ENCODE data around the gene RRAD. TPM values are rescaled to one million over a fixed set of nuclear protein-coding genes. Genes with fewer than 3 reads are reported as not detected.

The RRAD gene
- total RNA-seq, 1 donor, result 0.72 TPM

DNA sequence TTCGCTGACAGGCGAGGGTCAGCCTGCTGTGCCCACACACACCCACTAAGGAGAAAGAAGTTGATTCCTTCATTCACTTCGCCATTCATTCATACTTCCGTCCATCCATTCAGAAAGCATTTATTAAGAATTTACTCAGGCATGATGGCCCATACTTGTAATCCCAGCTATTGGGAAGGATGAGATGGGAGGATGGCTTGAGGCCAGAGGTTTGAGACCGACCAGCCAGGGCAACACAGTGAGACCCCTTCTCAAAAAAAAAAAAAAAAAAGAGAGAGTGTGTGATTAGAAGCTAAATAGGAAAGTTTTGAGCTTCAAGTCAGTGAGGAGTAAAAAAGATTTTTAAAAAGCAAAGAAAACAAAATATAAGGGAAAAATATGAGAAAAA is 18.7 kb upstream of the RRAD start:
- no peak for DNase-seq (ENCODE audit: low read depth)
- no peak overlapping the region for H3K4me3 ChIP-seq (ENCODE audit: low read depth, low read length)
- TF ChIP-seq, protein P1, sequence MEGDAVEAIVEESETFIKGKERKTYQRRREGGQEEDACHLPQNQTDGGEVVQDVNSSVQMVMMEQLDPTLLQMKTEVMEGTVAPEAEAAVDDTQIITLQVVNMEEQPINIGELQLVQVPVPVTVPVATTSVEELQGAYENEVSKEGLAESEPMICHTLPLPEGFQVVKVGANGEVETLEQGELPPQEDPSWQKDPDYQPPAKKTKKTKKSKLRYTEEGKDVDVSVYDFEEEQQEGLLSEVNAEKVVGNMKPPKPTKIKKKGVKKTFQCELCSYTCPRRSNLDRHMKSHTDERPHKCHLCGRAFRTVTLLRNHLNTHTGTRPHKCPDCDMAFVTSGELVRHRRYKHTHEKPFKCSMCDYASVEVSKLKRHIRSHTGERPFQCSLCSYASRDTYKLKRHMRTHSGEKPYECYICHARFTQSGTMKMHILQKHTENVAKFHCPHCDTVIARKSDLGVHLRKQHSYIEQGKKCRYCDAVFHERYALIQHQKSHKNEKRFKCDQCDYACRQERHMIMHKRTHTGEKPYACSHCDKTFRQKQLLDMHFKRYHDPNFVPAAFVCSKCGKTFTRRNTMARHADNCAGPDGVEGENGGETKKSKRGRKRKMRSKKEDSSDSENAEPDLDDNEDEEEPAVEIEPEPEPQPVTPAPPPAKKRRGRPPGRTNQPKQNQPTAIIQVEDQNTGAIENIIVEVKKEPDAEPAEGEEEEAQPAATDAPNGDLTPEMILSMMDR (IDR thresholded peaks at IDR 0.05; ENCODE audit: insufficient read depth, low read length), result no peak

DNA sequence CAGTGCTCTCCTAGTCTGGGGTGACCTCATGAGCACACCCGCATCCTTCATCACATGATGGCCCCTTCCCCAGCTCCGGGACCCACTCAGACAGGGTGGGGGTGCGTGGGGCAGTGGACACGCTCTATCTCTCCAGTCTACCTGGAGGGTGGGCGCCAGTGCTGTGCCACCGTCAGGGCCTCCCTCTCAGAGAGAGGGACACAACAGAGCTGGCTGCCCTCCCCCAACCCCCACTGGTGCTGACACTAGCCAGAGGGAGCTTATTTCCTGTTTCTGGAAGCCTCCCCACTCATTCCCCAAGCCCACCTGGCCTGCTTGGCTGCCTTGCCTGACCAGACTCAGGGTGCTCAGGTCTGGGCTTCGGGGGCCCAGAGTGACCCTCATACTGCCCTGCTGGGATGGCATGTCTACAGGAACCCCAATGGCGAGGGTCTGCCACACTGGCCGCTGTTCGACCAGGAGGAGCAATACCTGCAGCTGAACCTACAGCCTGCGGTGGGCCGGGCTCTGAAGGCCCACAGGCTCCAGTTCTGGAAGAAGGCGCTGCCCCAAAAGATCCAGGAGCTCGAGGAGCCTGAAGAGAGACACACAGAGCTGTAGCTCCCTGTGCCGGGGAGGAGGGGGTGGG is 18.2 kb upstream of the RRAD start:
- H3K4me3 ChIP-seq (ENCODE audit: low read depth, low read length), result no peak overlapping the region
- no peak for DNase-seq (ENCODE audit: low read depth)
- TF ChIP-seq, protein P1 (IDR thresholded peaks at IDR 0.05; ENCODE audit: insufficient read depth, low read length), result no peak

DNA sequence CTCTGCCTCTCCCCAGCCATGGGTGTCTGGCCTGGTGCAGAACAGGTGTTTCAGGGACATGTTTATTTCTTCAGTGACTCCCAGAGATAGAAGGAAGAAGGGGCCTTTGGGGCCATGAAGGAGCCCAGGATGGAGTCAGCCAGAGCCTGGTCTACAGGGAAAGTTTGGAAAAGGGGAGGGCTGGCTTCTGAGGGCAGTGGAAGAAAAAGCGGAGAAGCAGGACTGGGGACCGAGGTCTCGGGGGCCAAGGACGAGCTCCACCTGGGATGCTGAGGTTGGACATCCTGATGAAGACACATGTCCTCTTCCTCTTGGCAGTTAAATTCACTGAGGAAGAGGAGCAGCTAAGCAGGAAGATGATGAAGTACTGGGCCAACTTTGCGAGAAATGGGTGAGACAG is 17.6 kb upstream of the RRAD start:
- no peak overlapping the region for H3K4me3 ChIP-seq (ENCODE audit: low read depth, low read length)
- TF ChIP-seq, protein P1 (IDR thresholded peaks at IDR 0.05; ENCODE audit: insufficient read depth, low read length), result no peak
- DNase-seq (ENCODE audit: low read depth), result no peak

DNA sequence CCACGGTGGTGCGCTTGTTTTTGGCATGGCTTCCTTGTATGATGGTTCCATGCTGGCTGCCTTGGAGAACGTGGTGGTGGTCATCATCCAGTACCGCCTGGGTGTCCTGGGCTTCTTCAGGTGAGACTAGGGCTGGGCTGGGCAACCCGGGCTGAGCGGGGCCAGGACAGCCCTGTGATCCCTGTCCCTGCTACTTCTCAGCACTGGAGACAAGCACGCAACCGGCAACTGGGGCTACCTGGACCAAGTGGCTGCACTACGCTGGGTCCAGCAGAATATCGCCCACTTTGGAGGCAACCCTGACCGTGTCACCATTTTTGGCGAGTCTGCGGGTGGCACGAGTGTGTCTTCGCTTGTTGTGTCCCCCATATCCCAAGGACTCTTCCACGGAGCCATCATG is 14.9 kb upstream of the RRAD start:
- TF ChIP-seq, protein P1 (IDR thresholded peaks at IDR 0.05; ENCODE audit: insufficient read depth, low read length), result no peak
- no peak overlapping the region for H3K4me3 ChIP-seq (ENCODE audit: low read depth, low read length)
- no peak for DNase-seq (ENCODE audit: low read depth)

DNA sequence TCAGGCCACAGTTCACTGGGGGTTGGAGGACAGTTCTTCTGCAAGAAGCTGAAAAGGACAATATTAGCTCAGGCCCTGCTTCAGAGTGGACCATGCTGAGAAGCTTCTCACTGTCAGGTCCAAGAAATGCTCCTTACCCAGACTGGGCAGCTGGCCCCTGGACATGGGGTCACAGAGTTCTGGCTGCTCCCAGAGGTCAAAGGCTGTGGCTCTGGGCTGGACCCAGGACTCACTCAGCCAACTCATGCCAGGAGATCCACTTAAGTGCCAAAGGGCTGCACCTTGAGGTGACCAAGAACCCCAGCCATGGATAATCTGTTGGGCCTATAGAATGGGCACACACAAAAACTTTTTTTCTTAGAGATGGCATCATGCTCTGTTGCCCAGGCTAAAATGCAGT is 14.0 kb upstream of the RRAD start:
- H3K4me3 ChIP-seq (ENCODE audit: low read depth, low read length), result no peak overlapping the region
- TF ChIP-seq, protein P1 (IDR thresholded peaks at IDR 0.05; ENCODE audit: insufficient read depth, low read length), result no peak
- no peak for DNase-seq (ENCODE audit: low read depth)

DNA sequence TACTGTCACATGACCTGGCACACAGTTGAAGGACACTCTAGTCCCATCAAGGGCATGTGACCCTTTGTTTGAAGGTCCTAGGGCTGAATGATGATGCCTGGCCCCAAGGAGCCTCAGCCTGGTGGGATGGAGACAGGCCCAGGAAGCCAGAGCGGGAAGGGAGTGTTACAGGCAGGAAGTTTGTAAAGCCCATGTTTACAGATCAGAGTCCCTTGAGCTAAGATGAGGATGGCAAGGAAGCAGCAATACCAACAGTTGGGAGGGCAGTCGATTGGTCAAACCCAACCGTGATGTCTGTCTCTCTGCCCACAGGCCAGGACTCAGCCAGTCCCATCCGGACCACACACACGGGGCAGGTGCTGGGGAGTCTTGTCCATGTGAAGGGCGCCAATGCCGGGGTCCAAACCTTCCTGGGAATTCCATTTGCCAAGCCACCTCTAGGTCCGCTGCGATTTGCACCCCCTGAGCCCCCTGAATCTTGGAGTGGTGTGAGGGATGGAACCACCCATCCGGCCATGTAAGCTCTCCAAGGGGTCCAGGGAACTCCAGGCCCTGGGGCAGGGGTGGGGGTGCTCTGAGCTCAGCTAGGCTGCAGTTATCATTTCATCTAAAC is 12.5 kb upstream of the RRAD start:
- DNase-seq (ENCODE audit: low read depth), result no peak
- TF ChIP-seq, protein P1 (IDR thresholded peaks at IDR 0.05; ENCODE audit: insufficient read depth, low read length), result no peak
- no peak overlapping the region for H3K4me3 ChIP-seq (ENCODE audit: low read depth, low read length)
